ENCODE measurements around the gene ATP2A2. TPM values are rescaled to one million over a fixed set of nuclear protein-coding genes. Genes with fewer than 3 reads are reported as not detected.

Gene ATP2A2
- total and polyA plus RNA-seq, 4 donors, result 20.9 to 198 (median 67.6) TPM

DNA sequence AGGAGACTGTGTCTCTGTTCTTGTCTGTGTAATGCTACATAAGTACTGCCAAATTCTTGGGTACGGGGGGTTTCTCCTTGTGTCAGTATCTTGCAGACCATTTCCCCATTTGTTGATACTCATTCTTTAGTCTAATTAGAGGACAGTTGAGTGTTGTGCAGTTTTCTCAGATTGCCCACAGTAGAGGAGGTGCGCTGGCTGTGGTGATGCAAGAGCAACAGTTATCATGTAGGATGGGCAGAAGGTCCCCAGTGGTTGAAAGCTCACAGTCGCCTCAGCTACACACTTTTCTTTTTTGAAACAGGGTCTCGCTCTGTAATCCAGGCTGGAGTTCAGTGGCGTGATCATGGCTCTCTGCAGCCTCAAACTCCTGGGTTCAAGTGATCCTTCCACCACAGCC, 37.8 kb upstream of the ATP2A2 start (continued):
- TF ChIP-seq, protein P1, sequence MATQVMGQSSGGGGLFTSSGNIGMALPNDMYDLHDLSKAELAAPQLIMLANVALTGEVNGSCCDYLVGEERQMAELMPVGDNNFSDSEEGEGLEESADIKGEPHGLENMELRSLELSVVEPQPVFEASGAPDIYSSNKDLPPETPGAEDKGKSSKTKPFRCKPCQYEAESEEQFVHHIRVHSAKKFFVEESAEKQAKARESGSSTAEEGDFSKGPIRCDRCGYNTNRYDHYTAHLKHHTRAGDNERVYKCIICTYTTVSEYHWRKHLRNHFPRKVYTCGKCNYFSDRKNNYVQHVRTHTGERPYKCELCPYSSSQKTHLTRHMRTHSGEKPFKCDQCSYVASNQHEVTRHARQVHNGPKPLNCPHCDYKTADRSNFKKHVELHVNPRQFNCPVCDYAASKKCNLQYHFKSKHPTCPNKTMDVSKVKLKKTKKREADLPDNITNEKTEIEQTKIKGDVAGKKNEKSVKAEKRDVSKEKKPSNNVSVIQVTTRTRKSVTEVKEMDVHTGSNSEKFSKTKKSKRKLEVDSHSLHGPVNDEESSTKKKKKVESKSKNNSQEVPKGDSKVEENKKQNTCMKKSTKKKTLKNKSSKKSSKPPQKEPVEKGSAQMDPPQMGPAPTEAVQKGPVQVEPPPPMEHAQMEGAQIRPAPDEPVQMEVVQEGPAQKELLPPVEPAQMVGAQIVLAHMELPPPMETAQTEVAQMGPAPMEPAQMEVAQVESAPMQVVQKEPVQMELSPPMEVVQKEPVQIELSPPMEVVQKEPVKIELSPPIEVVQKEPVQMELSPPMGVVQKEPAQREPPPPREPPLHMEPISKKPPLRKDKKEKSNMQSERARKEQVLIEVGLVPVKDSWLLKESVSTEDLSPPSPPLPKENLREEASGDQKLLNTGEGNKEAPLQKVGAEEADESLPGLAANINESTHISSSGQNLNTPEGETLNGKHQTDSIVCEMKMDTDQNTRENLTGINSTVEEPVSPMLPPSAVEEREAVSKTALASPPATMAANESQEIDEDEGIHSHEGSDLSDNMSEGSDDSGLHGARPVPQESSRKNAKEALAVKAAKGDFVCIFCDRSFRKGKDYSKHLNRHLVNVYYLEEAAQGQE (IDR thresholded peaks at IDR 0.05), result no peak
- no peak for TF ChIP-seq FOXA2 (IDR thresholded peaks at IDR 0.05)
- TF ChIP-seq RXRA (IDR thresholded peaks at IDR 0.05), result no peak
- no peak for TF ChIP-seq RAD21 (IDR thresholded peaks at IDR 0.05)
- no peak for TF ChIP-seq SP1 (IDR thresholded peaks at IDR 0.05)

DNA sequence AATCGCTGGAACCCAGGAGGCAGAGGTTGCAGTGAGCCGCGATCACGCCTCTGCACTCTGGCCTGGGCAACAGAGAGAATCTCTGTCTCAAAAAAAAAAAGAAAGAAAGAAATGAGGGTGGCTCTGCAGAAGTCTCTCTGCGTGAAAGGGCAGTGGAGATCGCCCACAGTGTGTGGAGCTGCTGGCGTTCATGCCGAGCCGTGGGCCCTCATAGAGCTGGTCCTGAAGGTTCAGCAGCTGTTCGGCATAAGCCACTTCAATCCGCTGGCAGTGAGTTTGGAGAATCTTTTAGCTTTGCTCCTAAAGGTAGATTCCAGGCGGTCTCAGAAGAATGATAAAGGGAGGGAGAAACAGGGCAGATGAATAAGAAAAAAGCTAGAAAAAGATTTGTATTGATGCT, 36.7 kb upstream of the ATP2A2 start:
- Histone ChIP-seq H3K4me3 (ENCODE audit: low read depth in 1 of 3, low read length in 3 of 3) (no peak overlapping the region), H3K9me3 (ENCODE audit: control insufficient read depth in 4 of 4, low read length in 3 of 4) (no peaks in the 10 kb centered on the region), H3K4me1 (ENCODE audit: control insufficient read depth in 4 of 4, insufficient read depth in 4 of 4, low read length in 3 of 4) (peaks cover 5 to 47% (median 46%) of the 10 kb centered on the region in 4 donors), H3K9ac (ENCODE audit: low read depth in 1 of 2, low read length in 2 of 2) (no peak overlapping the region), H3K27ac (ENCODE audit: low read depth in 1 of 2, low read length in 2 of 2) (no peak overlapping the region), H3K36me3 (ENCODE audit: control insufficient read depth in 4 of 4, insufficient read depth in 3 of 4, low read depth in 1 of 4, low read length in 3 of 4) (no peaks in the 10 kb centered on the region), H3K27me3 (ENCODE audit: control insufficient read depth in 4 of 4, insufficient read depth in 4 of 4, low read length in 3 of 4) (no peaks in the 10 kb centered on the region)
- TF ChIP-seq EGR1 (IDR thresholded peaks at IDR 0.05; ENCODE audit: low read depth in 2 of 2) (no peak), HNF4G (IDR thresholded peaks at IDR 0.05) (no peak), TAF1 (conservative IDR thresholded peaks at IDR 0.05) (no peak), RAD21 (IDR thresholded peaks at IDR 0.05) (no peak), SP1 (IDR thresholded peaks at IDR 0.05) (no peak), HNF4A (conservative IDR thresholded peaks at IDR 0.05) (no peak), RXRA (IDR thresholded peaks at IDR 0.05) (no peak), NR2F2 (IDR thresholded peaks at IDR 0.05) (no peak), JUND (IDR thresholded peaks at IDR 0.05) (no peak), YY1 (IDR thresholded peaks at IDR 0.05) (no peak), FOXA1 (IDR thresholded peaks at IDR 0.05) (no peak), GABPA (IDR thresholded peaks at IDR 0.05 in 1 of 2, conservative IDR thresholded peaks at IDR 0.05 in 1 of 2) (no peak)
- TF ChIP-seq, protein P1 (IDR thresholded peaks at IDR 0.05), result no peak
- TF ChIP-seq, protein P2, sequence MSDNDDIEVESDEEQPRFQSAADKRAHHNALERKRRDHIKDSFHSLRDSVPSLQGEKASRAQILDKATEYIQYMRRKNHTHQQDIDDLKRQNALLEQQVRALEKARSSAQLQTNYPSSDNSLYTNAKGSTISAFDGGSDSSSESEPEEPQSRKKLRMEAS (IDR thresholded peaks at IDR 0.05), result no peak
- TF ChIP-seq, protein P3, sequence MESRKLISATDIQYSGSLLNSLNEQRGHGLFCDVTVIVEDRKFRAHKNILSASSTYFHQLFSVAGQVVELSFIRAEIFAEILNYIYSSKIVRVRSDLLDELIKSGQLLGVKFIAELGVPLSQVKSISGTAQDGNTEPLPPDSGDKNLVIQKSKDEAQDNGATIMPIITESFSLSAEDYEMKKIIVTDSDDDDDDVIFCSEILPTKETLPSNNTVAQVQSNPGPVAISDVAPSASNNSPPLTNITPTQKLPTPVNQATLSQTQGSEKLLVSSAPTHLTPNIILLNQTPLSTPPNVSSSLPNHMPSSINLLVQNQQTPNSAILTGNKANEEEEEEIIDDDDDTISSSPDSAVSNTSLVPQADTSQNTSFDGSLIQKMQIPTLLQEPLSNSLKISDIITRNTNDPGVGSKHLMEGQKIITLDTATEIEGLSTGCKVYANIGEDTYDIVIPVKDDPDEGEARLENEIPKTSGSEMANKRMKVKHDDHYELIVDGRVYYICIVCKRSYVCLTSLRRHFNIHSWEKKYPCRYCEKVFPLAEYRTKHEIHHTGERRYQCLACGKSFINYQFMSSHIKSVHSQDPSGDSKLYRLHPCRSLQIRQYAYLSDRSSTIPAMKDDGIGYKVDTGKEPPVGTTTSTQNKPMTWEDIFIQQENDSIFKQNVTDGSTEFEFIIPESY (IDR thresholded peaks at IDR 0.05), result no peak
- TF ChIP-seq, protein P4, sequence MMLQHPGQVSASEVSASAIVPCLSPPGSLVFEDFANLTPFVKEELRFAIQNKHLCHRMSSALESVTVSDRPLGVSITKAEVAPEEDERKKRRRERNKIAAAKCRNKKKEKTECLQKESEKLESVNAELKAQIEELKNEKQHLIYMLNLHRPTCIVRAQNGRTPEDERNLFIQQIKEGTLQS (IDR thresholded peaks at IDR 0.05), result no peak
- TF ChIP-seq, protein P5, sequence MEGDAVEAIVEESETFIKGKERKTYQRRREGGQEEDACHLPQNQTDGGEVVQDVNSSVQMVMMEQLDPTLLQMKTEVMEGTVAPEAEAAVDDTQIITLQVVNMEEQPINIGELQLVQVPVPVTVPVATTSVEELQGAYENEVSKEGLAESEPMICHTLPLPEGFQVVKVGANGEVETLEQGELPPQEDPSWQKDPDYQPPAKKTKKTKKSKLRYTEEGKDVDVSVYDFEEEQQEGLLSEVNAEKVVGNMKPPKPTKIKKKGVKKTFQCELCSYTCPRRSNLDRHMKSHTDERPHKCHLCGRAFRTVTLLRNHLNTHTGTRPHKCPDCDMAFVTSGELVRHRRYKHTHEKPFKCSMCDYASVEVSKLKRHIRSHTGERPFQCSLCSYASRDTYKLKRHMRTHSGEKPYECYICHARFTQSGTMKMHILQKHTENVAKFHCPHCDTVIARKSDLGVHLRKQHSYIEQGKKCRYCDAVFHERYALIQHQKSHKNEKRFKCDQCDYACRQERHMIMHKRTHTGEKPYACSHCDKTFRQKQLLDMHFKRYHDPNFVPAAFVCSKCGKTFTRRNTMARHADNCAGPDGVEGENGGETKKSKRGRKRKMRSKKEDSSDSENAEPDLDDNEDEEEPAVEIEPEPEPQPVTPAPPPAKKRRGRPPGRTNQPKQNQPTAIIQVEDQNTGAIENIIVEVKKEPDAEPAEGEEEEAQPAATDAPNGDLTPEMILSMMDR (IDR thresholded peaks at IDR 0.05; ENCODE audit: low read depth, low read length, missing input control), result no peak
- WGBS, result 91% methylated on average over 12 of the region's 12 CpGs
- DNase-seq (ENCODE audit: low spot score), result no peak

Measured in liver (tissue), 9 donors.